Stomach (tissue), 4 donors: ENCODE measurements around the gene VPS11.

Experiments
- EP300 ChIP-seq: sonication (generic); formaldehyde crosslinking; IDR thresholded peaks from one replicate; pipeline ENCODE4 v1.6.1; 2017; ENCODE audit warnings: antibody characterized with exemption
- POLR2A ChIP-seq, 4 donors: fragments of 450-650 bp; IDR thresholded peaks; one replicate each; pipeline ENCODE4 v1.6.1; 2016; ENCODE audit warnings: antibody characterized with exemption in 4 of 4, control low read depth in 2 of 4, mild to moderate bottlenecking in 1 of 4, moderate library complexity in 1 of 4
- POLR2AphosphoS5 ChIP-seq, 3 donors: sonication (generic); formaldehyde crosslinking; IDR thresholded peaks; one replicate each; pipeline ENCODE4 v1.6.1; 2016; ENCODE audit warnings: antibody characterized with exemption in 3 of 3
- TF ChIP-seq, protein P1 (sequence below), 7 experiments: fragments of 450-650 bp in 4 of 7; fragments of 200-600 bp in 3 of 7; sonication (generic) in 3 of 7; IDR thresholded peaks; one replicate each; pipeline ENCODE4 v1.5.1; 2016 to 2019; ENCODE audit warnings: antibody characterized with exemption in 7 of 7, control low read depth in 2 of 7, mild to moderate bottlenecking in 1 of 7

GRCh38 chr11:119046489-119046888, 21.1 kb upstream of the VPS11 start:
- TF ChIP-seq, protein P1, sequence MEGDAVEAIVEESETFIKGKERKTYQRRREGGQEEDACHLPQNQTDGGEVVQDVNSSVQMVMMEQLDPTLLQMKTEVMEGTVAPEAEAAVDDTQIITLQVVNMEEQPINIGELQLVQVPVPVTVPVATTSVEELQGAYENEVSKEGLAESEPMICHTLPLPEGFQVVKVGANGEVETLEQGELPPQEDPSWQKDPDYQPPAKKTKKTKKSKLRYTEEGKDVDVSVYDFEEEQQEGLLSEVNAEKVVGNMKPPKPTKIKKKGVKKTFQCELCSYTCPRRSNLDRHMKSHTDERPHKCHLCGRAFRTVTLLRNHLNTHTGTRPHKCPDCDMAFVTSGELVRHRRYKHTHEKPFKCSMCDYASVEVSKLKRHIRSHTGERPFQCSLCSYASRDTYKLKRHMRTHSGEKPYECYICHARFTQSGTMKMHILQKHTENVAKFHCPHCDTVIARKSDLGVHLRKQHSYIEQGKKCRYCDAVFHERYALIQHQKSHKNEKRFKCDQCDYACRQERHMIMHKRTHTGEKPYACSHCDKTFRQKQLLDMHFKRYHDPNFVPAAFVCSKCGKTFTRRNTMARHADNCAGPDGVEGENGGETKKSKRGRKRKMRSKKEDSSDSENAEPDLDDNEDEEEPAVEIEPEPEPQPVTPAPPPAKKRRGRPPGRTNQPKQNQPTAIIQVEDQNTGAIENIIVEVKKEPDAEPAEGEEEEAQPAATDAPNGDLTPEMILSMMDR (IDR thresholded peaks at IDR 0.05) = no peak
- TF ChIP-seq POLR2A (IDR thresholded peaks at IDR 0.05) (no peak), EP300 (no peak), POLR2AphosphoS5 (IDR thresholded peaks at IDR 0.05) (no peak)
